ENCODE data around the gene TAAR2.

Gene TAAR2

DNA sequence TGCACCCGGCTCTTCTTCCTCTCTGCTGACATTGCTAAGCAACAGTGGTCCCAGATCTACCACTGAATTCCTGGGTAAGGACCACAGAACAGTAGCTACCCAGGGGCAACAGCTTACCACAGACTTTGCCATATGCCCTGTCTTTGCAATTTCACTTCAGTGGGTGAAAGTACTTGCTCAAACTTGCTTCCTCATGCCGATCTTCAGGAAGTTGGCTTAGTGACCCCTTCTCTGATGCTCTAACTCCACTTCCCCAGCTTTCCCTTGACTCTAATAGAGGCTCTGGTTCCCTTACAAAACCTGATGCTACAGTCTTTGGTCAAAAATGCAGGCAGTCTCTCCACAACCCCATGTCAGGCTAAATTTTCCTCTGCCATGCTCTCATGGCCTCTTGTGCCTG, 31.2 kb downstream of the TAAR2 start:
- peaks cover 10% of the 10 kb centered on the region for H3K27me3 Mint-ChIP-seq (ENCODE audit: low read depth, poor library complexity)
- TF ChIP-seq, protein P1, sequence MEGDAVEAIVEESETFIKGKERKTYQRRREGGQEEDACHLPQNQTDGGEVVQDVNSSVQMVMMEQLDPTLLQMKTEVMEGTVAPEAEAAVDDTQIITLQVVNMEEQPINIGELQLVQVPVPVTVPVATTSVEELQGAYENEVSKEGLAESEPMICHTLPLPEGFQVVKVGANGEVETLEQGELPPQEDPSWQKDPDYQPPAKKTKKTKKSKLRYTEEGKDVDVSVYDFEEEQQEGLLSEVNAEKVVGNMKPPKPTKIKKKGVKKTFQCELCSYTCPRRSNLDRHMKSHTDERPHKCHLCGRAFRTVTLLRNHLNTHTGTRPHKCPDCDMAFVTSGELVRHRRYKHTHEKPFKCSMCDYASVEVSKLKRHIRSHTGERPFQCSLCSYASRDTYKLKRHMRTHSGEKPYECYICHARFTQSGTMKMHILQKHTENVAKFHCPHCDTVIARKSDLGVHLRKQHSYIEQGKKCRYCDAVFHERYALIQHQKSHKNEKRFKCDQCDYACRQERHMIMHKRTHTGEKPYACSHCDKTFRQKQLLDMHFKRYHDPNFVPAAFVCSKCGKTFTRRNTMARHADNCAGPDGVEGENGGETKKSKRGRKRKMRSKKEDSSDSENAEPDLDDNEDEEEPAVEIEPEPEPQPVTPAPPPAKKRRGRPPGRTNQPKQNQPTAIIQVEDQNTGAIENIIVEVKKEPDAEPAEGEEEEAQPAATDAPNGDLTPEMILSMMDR (IDR thresholded peaks at IDR 0.05): no peak
- no peak overlapping the region for H3K4me3 Mint-ChIP-seq
- no peaks in the 10 kb centered on the region for H3K9me3 Mint-ChIP-seq
- no peaks in the 10 kb centered on the region for H3K4me1 Mint-ChIP-seq
- no peaks in the 10 kb centered on the region for H3K36me3 Mint-ChIP-seq (ENCODE audit: low read depth)
- no peak for DNase-seq
- H3K27ac Mint-ChIP-seq: no peak overlapping the region

DNA sequence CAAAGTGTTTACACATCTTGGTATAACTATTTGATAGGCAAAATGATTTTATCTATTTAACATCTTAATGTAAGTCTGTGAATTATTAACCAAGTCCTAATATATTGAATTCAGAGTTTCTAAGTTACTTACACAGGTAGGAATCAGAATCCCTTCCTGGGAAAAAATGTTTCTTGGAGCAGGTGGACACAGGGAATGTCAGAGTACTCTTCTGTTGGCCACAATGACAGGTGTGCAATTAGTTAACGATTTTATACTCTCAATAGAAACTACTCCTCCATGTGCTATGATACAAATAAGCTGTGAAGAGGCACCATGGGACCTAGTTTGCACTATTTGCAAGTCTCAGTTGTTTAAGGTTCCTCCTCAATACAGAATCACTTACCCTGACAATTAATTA, 33.7 kb downstream of the TAAR2 start:
- Mint-ChIP-seq H3K9me3 (no peaks in the 10 kb centered on the region), H3K4me3 (no peak overlapping the region), H3K4me1 (no peaks in the 10 kb centered on the region), H3K27ac (no peak overlapping the region), H3K36me3 (ENCODE audit: low read depth) (no peaks in the 10 kb centered on the region), H3K27me3 (ENCODE audit: low read depth, poor library complexity) (peaks cover 7% of the 10 kb centered on the region)
- TF ChIP-seq, protein P1 (IDR thresholded peaks at IDR 0.05): no peak
- DNase-seq: no peak

DNA sequence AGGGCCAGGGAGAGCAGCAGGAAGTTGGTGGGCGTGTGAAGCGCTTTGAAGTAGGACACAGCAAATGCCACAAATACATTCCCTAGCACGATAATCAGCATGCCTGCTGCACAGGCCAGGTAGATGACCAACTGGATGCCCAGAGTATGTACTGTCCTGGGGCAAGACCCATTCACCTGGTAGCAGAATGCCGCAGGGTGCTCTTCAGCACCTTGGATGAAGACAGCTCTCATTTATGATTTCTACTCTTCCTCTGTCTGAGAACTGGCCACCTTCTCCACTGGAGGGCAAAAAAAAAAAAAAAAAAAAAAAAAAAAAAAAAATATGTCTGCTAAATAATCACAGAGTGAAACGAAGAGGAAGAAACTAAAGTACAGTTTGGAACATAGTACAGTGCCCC, 34.6 kb downstream of the TAAR2 start, which contains the start of gene TAAR5:
Gene TAAR5 (minus strand): TSS at position 288 of the 400 bp plus-strand sequence. CDS start 55 bp downstream, at position 233.
- no peaks in the 10 kb centered on the region for H3K36me3 Mint-ChIP-seq (ENCODE audit: low read depth)
- no peaks in the 10 kb centered on the region for H3K9me3 Mint-ChIP-seq
- no peaks in the 10 kb centered on the region for H3K4me1 Mint-ChIP-seq
- H3K27ac Mint-ChIP-seq: no peak within 1 kb of the TSS
- no peak for DNase-seq
- H3K27me3 Mint-ChIP-seq (ENCODE audit: low read depth, poor library complexity): peaks cover 7% of the 10 kb centered on the region
- H3K4me3 Mint-ChIP-seq: no peak within 1 kb of the TSS
- TF ChIP-seq, protein P1 (IDR thresholded peaks at IDR 0.05): no peak

DNA sequence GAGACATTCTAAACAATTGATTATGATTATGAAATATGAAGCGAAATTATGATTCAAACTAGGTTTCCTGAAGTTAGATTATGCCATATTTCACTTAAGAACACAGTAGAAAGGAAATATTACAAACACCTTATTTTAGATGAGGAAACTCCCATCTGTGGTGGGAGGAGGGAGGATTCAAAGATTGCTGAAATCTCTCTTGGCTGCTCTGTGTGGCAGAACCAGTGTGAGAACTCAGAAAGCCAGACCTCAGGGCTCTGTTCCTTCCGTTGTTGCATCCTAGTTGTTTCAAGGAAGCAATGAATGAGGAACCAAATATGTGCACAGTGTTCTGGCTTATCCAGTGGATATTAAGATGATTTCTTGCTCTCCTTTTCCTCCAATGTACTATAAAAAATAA, 36.7 kb downstream of the TAAR2 start:
- Mint-ChIP-seq H3K27me3 (ENCODE audit: low read depth, poor library complexity) (peaks cover 7% of the 10 kb centered on the region), H3K27ac (no peak overlapping the region), H3K36me3 (ENCODE audit: low read depth) (no peaks in the 10 kb centered on the region), H3K4me1 (no peaks in the 10 kb centered on the region), H3K4me3 (no peak overlapping the region), H3K9me3 (no peaks in the 10 kb centered on the region)
- no peak for DNase-seq
- TF ChIP-seq, protein P1 (IDR thresholded peaks at IDR 0.05): no peak

DNA sequence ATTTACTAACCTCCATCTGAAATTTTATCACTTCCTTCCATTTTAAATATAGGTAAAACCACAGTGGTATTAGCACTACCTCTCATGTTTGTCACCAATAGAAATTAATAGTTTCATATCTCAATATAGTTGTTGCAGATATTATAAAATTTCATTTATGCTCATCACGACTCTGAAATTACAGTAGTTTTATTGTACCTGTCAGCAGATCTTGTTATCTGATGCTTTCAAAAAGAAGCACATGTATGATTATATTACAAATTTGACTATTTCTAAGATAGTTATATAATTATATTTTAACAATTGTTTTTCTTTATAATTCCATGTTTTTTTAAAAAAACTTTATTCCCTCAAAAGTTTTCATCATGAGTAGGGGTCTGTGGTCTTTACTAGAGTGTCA, 39.4 kb downstream of the TAAR2 start:
- Mint-ChIP-seq H3K9me3 (no peaks in the 10 kb centered on the region), H3K4me1 (no peaks in the 10 kb centered on the region), H3K36me3 (ENCODE audit: low read depth) (no peaks in the 10 kb centered on the region), H3K27me3 (ENCODE audit: low read depth, poor library complexity) (peaks cover 7% of the 10 kb centered on the region), H3K4me3 (no peak overlapping the region), H3K27ac (no peak overlapping the region)
- no peak for DNase-seq
- TF ChIP-seq, protein P1 (IDR thresholded peaks at IDR 0.05): no peak

DNA sequence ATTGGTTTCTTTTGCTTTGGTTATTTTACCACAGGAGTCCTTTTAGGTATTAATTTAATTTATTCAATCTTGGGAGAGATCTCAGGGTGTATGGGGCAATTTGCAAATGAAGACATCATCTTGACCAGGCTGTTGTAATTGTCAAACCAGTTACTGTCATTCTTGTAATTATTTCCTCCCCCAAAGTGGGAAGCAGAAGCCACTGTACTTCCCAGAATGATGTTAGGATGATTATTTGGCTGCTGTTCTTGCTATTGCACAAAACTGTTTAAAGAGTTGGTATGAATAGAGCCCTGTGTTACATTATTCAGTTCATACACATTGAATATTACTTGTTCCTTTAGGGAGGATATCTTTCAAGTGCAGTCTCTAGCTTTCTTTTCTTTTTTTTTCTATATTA, 52.3 kb downstream of the TAAR2 start:
- peaks cover 4% of the 10 kb centered on the region for H3K9me3 Mint-ChIP-seq
- H3K27ac Mint-ChIP-seq: no peak overlapping the region
- H3K36me3 Mint-ChIP-seq (ENCODE audit: low read depth): no peaks in the 10 kb centered on the region
- no peaks in the 10 kb centered on the region for H3K27me3 Mint-ChIP-seq (ENCODE audit: low read depth, poor library complexity)
- no peak overlapping the region for H3K4me3 Mint-ChIP-seq
- TF ChIP-seq, protein P1 (IDR thresholded peaks at IDR 0.05): no peak
- H3K4me1 Mint-ChIP-seq: no peaks in the 10 kb centered on the region
- DNase-seq: no peak

All from nephron progenitor cell (in vitro differentiated cells).